Measurements from ENCODE around the gene MBP. TPM values are rescaled to one million over a fixed set of nuclear protein-coding genes. Genes with fewer than 3 reads are reported as not detected.

MBP gene
- total and polyA plus RNA-seq, 2 donors (not counting 3 experiments of a cell fraction or from before 2014, with no cell fraction given): 1.7 to 2.3 TPM

DNA sequence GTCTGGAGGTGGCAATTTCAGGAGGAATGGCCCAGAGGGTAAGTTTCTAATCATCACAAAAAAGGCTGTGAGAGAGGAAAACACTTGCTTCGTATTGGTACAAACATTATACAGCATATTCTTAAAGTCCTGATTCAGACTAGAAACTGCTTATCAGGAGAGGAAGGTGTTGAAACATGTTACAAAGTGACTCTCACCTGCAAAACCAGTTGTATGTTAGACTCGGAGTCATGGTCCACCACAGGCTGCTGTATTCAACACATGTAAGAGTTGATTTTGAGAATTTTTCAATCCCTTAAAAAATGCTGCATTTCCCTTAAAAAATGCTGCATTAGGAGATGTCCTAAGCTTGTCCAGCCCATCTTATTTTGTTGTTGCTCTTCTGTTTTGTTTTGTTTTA, 61.5 kb downstream of the MBP start:
- intact Hi-C loops (cut with micrococcal nuclease): no loop called here

More for the DNA sequence above, 61.5 kb downstream of the MBP start:
- dilution Hi-C loops (cut with MboI; ENCODE audit: extremely low pct_ligation_motif_present, low sequenced_read_pairs): no loop called here
- H3K9me1 ChIP-seq (replicated peaks; ENCODE audit: control insufficient read depth, extremely low read depth, insufficient read depth, low read length): no peaks in the 10 kb centered on the region
- peak overlapping the region; percentile 72 for H3K27ac ChIP-seq (ENCODE audit: insufficient read depth, low read depth, low read length)
- H3K4me3 ChIP-seq (replicated peaks in 1 of 3; ENCODE audit: insufficient read depth in 1 of 3, low read depth in 1 of 3, low read length in 3 of 3): no peak overlapping the region
- no peaks in the 10 kb centered on the region for H3K27me3 ChIP-seq (ENCODE audit: control insufficient read depth in 2 of 2, insufficient read depth in 2 of 2, low read length in 2 of 2)
- peaks cover 55% of the 10 kb centered on the region for H3K4me1 ChIP-seq (ENCODE audit: control insufficient read depth, extremely low read depth, insufficient read depth, low read length)
- H3K79me2 ChIP-seq (ENCODE audit: control insufficient read depth, insufficient read depth, low read length): no peaks in the 10 kb centered on the region
- no peaks in the 10 kb centered on the region for H3K36me3 ChIP-seq (ENCODE audit: control insufficient read depth in 2 of 2, extremely low read depth in 1 of 2, insufficient read depth in 2 of 2, low read length in 2 of 2)
- no TSS peak for BruUV-seq (replicated peaks)
- peak overlapping the region; percentile 27 for H3K9ac ChIP-seq (replicated peaks; ENCODE audit: extremely low read depth, insufficient read depth, low read length)
- H3K9me3 ChIP-seq (replicated peaks; ENCODE audit: control insufficient read depth, insufficient read depth, low read length): no peaks in the 10 kb centered on the region
- ChIA-PET POLR2A (no interaction called here), CTCF (interaction anchor here (0.7 to 2.7 kb wide), 4 partner anchors 44 to 140 kb away, joined by 3 to 23 read pairs (median 4); no protein-coding TSS in a partner anchor)
- FAIRE-seq (no peak), DNase-seq (ENCODE audit: low read depth, low spot score) (no peak)
- TF ChIP-seq MYC (IDR thresholded peaks at IDR 0.05; ENCODE audit: low read depth, low read length): no peak
- no peak for TF ChIP-seq FOS (IDR thresholded peaks at IDR 0.05; ENCODE audit: borderline replicate concordance, insufficient read depth, low read length)
- no peak for TF ChIP-seq MAX (IDR thresholded peaks at IDR 0.05; ENCODE audit: insufficient read depth, insufficient read length)
- no peak for TF ChIP-seq EZH2 (IDR thresholded peaks at IDR 0.05; ENCODE audit: borderline replicate concordance, low read depth, low read length, severe bottlenecking)
- TF ChIP-seq, protein P1, sequence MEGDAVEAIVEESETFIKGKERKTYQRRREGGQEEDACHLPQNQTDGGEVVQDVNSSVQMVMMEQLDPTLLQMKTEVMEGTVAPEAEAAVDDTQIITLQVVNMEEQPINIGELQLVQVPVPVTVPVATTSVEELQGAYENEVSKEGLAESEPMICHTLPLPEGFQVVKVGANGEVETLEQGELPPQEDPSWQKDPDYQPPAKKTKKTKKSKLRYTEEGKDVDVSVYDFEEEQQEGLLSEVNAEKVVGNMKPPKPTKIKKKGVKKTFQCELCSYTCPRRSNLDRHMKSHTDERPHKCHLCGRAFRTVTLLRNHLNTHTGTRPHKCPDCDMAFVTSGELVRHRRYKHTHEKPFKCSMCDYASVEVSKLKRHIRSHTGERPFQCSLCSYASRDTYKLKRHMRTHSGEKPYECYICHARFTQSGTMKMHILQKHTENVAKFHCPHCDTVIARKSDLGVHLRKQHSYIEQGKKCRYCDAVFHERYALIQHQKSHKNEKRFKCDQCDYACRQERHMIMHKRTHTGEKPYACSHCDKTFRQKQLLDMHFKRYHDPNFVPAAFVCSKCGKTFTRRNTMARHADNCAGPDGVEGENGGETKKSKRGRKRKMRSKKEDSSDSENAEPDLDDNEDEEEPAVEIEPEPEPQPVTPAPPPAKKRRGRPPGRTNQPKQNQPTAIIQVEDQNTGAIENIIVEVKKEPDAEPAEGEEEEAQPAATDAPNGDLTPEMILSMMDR (IDR thresholded peaks at IDR 0.05; ENCODE audit: extremely low read depth in 1 of 2, insufficient read depth in 1 of 2, low read depth in 1 of 2, low read length in 2 of 2): no peak
- no peak for TF ChIP-seq POLR2A (IDR thresholded peaks at IDR 0.05; ENCODE audit: low read depth, low read length)
- TF ChIP-seq POLR2AphosphoS5 (IDR thresholded peaks at IDR 0.05; ENCODE audit: insufficient read depth, low read depth, low read length): no peak
- TF ChIP-seq JUN (IDR thresholded peaks at IDR 0.05; ENCODE audit: borderline replicate concordance, insufficient read depth, insufficient read length, low read depth): no peak
- no peak for TF ChIP-seq GATA2 (IDR thresholded peaks at IDR 0.05; ENCODE audit: insufficient read depth, insufficient read length, low read depth, low read length)
- H3K4me2 ChIP-seq (ENCODE audit: insufficient read depth, low read length): peak overlapping the region; percentile 32
- H2AFZ ChIP-seq (ENCODE audit: low read depth, low read length): no peak overlapping the region
- H4K20me1 ChIP-seq (replicated peaks; ENCODE audit: control insufficient read depth, extremely low read depth, insufficient read depth, low read length): no peaks in the 10 kb centered on the region

Data from endothelial cell of umbilical vein (primary cell).